IgD-negative memory B cell (primary cell): ENCODE measurements around the gene SH3BP5L. TPM values are rescaled to one million over a fixed set of nuclear protein-coding genes. Genes with fewer than 3 reads are reported as not detected.
"Not testable (repeated sequence)": the region's sequence is repeated elsewhere in the genome, so short reads cannot be mapped to it uniquely, and the experiment has no call there.

Experiments
- H3K27ac Mint-ChIP-seq, 3 donors: one replicate each; pipeline ENCODE4 v1.8.0; 2020 to 2022; ENCODE audit warnings: mild to moderate bottlenecking in 3 of 3, mixed read lengths in 3 of 3, moderate library complexity in 1 of 3
- H3K27me3 Mint-ChIP-seq: one replicate; pipeline ENCODE4 v1.8.0; 2021; ENCODE audit warnings: mixed read lengths
- H3K36me3 Mint-ChIP-seq: one replicate; pipeline ENCODE4 v1.8.0; 2020; ENCODE audit warnings: mild to moderate bottlenecking, mixed read lengths
- H3K4me1 Mint-ChIP-seq, 3 donors: one replicate each; pipeline ENCODE4 v1.8.0; 2020 to 2022; ENCODE audit warnings: mixed read lengths in 3 of 3, mild to moderate bottlenecking in 1 of 3
- H3K4me3 Mint-ChIP-seq, 4 donors: one replicate each; pipeline ENCODE4 v1.8.0; 2020 to 2022; ENCODE audit warnings: mild to moderate bottlenecking in 4 of 4, mixed read lengths in 4 of 4, moderate library complexity in 3 of 4
- H3K9me3 Mint-ChIP-seq, 3 donors: one replicate each; pipeline ENCODE4 v1.8.0; 2020 to 2021; ENCODE audit warnings: mixed read lengths in 3 of 3, mild to moderate bottlenecking in 1 of 3
- polyA plus RNA-seq: library from polyadenylated mRNA; unstranded; fragments of 300-500 nt; fragmentation: Illumina TruSeq; gene quantifications from one replicate; pipeline ENCODE4 v1.2.3, GENCODE V29; 2021

SH3BP5L gene
- polyA plus RNA-seq, 1 donor from 2014 or later, result 4.9 TPM

DNA sequence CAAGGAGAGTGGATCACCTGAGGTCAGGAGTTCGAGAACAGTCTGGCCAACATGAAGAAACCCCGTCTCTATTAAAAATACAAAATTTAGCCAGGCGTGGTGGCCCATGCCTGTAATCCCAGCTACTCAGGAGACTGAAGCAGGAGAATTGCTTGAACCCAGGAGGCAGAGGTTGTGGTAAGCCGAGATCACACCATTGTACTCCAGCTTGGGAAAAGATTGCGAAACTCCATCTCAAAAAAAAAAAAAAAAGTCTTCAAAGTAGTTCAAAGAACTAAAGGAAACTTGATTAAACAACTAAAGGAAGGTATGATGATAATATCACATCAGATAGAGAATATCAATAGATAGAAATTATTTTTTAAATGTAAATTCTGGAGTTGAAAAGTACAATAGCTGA, 31.1 kb downstream of the SH3BP5L start:
- H3K9me3 Mint-ChIP-seq, result peaks cover 6 to 21% (median 7%) of the 10 kb centered on the region in 3 donors
- H3K27me3 Mint-ChIP-seq, H3K36me3 Mint-ChIP-seq, H3K4me3 Mint-ChIP-seq: not testable (repeated sequence)
- H3K4me1 Mint-ChIP-seq, result peaks cover 13 to 44% (median 32%) of the 10 kb centered on the region in 3 donors
- peak overlapping the region in 1 of 3 donors; percentile 10 for H3K27ac Mint-ChIP-seq

- H3K4me1 Mint-ChIP-seq, result peaks cover 13 to 44% (median 32%) of the 10 kb centered on the region in 3 donors
- no peaks in the 10 kb centered on the region for H3K27me3 Mint-ChIP-seq
- H3K36me3 Mint-ChIP-seq, result peaks cover 2% of the 10 kb centered on the region
- H3K9me3 Mint-ChIP-seq, result peaks cover 6 to 21% (median 7%) of the 10 kb centered on the region in 3 donors
- no peak overlapping the region for H3K4me3 Mint-ChIP-seq
- peak overlapping the region in 1 of 3 donors; percentile 72 for H3K27ac Mint-ChIP-seq
Measured at GRCh38 chr1:248793592-248793991, 32.1 kb downstream of the SH3BP5L start.

DNA sequence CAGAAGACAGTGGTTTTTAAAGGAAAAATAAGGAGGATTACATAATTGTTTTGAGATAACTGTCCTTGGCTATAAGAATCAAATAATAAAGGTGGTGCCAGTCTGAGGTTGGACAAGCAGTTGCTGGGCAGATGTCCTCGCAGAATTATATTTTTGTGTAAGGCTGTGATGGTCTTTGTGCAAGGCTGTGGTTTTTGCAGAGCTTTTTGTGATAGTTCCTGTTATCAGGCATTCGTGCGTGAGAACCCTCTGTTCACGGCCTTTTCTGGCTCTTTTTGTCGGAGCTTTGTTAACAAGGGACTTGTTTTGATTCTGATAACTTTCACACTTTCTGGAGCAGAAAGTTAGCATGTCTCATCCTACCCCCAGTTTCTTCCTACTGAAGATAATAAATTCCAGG, 33.4 kb downstream of the SH3BP5L start:
- Mint-ChIP-seq H3K4me3 (peak overlapping the region in 3 of 4 donors; percentile 48 to 81 (median 78)), H3K4me1 (peaks cover 13 to 39% (median 32%) of the 10 kb centered on the region in 3 donors), H3K36me3 (peaks cover 2% of the 10 kb centered on the region), H3K27me3 (no peaks in the 10 kb centered on the region), H3K27ac (peak overlapping the region; percentile 71 to 89 (median 80)), H3K9me3 (peaks cover 3 to 18% (median 6%) of the 10 kb centered on the region in 3 donors)

DNA sequence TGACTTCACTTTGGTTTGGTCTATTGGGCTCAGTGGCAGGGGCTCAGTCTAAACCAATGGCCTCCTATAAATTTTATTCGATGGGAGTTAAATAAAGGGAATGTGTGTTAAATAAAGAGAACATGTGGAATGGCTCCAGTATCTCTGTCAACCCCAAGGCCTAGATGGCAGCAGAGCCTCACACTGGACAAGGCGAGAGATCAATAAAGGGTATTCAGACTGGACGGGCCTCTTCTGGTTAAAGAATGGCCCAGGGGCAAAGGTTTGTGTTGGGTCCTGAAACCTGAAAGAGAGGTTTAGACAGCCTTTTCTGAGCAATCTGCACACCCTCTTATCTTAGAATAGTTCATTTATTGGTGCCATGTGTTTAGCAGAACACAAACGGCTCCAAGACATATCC, 34.7 kb downstream of the SH3BP5L start:
- peak overlapping the region in 1 of 3 donors; percentile 57 for H3K27ac Mint-ChIP-seq
- H3K36me3 Mint-ChIP-seq, result peaks cover 2% of the 10 kb centered on the region
- H3K27me3 Mint-ChIP-seq, result no peaks in the 10 kb centered on the region
- H3K9me3 Mint-ChIP-seq, result peaks cover 3 to 10% (median 3%) of the 10 kb centered on the region in 3 donors
- H3K4me3 Mint-ChIP-seq, result no peak overlapping the region
- peaks cover 16 to 40% (median 38%) of the 10 kb centered on the region in 3 donors for H3K4me1 Mint-ChIP-seq

- Mint-ChIP-seq H3K27ac (peak overlapping the region in 1 of 3 donors; percentile 57), H3K9me3 (peaks cover 2 to 9% (median 3%) of the 10 kb centered on the region in 3 donors), H3K4me3 (peak overlapping the region in 1 of 4 donors; percentile 22), H3K27me3 (no peaks in the 10 kb centered on the region), H3K36me3 (peaks cover 2% of the 10 kb centered on the region), H3K4me1 (peaks cover 16 to 41% (median 38%) of the 10 kb centered on the region in 3 donors)
Measured at GRCh38 chr1:248790456-248790855, 35.3 kb downstream of the SH3BP5L start.

DNA sequence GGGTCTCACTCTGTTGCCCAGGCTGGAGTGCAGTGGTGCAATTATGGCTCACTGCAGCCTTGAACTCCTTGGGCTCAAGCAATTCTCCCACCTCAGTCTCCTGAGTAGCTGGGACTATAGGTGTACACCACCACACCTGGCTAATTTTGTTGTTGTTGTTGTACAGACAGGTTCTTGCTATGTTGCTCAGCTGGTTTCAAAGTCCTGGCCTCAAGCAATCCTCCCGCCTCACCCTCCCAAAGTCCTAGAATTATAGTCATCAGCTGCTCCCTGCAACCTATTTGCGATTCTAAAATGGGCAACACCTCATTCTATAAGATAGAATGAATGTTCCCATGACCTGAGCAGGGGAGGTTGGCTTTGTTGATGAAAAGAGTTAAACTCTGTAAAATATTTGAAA, 36.4 kb downstream of the SH3BP5L start:
- H3K4me1 Mint-ChIP-seq, result peaks cover 16 to 43% (median 41%) of the 10 kb centered on the region in 3 donors
- H3K4me3 Mint-ChIP-seq, H3K36me3 Mint-ChIP-seq, H3K27ac Mint-ChIP-seq, H3K9me3 Mint-ChIP-seq, H3K27me3 Mint-ChIP-seq: not testable (repeated sequence)

GRCh38 chr1:248788327-248788726, 37.4 kb downstream of the SH3BP5L start:
- Mint-ChIP-seq H3K4me1 (peaks cover 17 to 38% (median 37%) of the 10 kb centered on the region in 3 donors), H3K27ac (no peak overlapping the region), H3K36me3 (peaks cover 2% of the 10 kb centered on the region), H3K9me3 (no peaks in the 10 kb centered on the region), H3K27me3 (no peaks in the 10 kb centered on the region), H3K4me3 (no peak overlapping the region)

DNA sequence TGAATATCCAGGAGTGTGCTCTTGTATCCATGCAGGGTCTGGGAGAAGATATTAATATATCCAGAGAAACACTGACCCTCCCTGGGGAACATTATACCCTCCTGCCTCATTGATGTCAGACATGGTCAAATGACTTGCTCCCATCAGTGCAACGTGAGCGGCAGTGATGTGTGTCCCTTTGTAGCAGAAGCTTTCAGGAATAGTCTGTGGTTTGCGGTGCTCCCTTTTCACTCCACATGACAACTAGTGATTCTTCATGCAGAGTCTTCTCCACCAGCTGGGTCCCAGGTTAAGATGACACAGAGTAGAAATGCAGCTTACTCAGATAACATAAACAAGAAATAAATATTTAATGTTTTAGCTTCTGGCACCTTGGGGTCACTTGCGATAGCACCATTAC, 38.3 kb downstream of the SH3BP5L start:
- H3K27me3 Mint-ChIP-seq, result no peaks in the 10 kb centered on the region
- peaks cover 2% of the 10 kb centered on the region for H3K36me3 Mint-ChIP-seq
- H3K4me3 Mint-ChIP-seq, result peak overlapping the region in 1 of 4 donors; percentile 29
- peaks cover 11 to 37% (median 32%) of the 10 kb centered on the region in 3 donors for H3K4me1 Mint-ChIP-seq
- no peaks in the 10 kb centered on the region for H3K9me3 Mint-ChIP-seq
- H3K27ac Mint-ChIP-seq, result no peak overlapping the region

GRCh38 chr1:248786156-248786555, 39.6 kb downstream of the SH3BP5L start:
- Mint-ChIP-seq H3K9me3 (no peaks in the 10 kb centered on the region), H3K27me3 (no peaks in the 10 kb centered on the region), H3K36me3 (peaks cover 5% of the 10 kb centered on the region), H3K4me1 (peaks cover 5 to 31% (median 22%) of the 10 kb centered on the region in 3 donors), H3K27ac (no peak overlapping the region), H3K4me3 (no peak overlapping the region)

DNA sequence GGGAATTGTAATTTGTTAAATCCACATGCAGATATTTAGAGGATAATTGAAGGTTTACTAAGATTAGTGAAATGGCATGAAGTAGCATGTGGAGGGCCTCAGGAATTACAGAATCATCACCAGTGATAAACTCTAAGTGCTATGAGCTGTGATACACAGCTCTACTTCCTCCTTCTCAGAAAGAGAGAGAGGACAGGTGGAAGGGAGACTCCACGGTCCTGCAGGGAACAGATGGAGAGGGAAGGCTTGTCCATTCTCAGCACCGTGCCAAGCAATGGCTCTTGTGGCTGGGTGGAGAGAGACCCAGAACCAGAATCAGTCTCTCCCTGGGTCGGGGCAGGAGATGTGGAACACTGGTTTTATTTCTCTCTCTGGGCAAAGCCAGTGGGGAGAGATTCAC, 42.3 kb downstream of the SH3BP5L start:
- Mint-ChIP-seq H3K36me3 (peaks cover 3% of the 10 kb centered on the region), H3K4me3 (no peak overlapping the region), H3K27me3 (no peaks in the 10 kb centered on the region), H3K9me3 (peaks cover 0 to 2% (median 2%) of the 10 kb centered on the region in 3 donors), H3K4me1 (peaks cover 5 to 25% (median 20%) of the 10 kb centered on the region in 3 donors), H3K27ac (no peak overlapping the region)

DNA sequence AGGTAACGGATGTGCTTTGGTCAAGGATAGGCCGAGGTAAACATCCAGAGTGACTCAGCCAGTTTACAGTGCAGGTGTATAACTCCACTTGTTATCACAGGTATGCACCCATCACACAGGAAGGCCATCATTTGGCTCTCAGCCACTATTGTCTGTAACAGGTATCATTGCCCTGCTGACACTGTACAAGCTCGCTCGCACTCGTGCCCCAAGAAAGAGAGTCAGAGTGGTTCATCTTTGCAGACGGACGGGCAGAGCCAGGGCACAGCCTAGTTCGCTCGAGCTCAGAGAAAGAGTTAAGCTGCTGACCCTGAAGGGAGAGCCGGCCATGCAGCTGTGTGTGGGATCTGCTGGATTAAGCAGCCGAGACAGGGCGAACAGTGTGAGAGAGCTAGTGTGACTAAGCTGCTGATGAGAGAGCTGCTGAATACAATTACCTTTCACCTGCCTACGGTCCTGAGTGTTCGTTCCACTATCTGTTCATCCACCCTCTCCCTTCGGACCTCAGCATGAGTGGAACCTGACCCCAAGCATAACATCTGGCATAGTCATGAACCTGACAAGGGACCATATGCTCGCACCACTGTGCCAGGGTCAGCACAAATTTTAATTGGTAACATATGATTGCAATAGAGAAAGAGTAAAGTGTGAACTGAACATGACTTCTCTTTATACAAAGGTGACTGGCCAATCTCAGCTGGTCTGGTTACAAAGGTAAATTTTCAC, 43.1 kb downstream of the SH3BP5L start:
- no peak overlapping the region for H3K4me3 Mint-ChIP-seq
- H3K9me3 Mint-ChIP-seq, result peaks cover 0 to 4% (median 2%) of the 10 kb centered on the region in 3 donors
- H3K27me3 Mint-ChIP-seq, result no peaks in the 10 kb centered on the region
- peaks cover 5 to 25% (median 20%) of the 10 kb centered on the region in 3 donors for H3K4me1 Mint-ChIP-seq
- peaks cover 3% of the 10 kb centered on the region for H3K36me3 Mint-ChIP-seq
- no peak overlapping the region for H3K27ac Mint-ChIP-seq

GRCh38 chr1:248779350-248779749, 46.4 kb downstream of the SH3BP5L start:
- Mint-ChIP-seq H3K27ac (no peak overlapping the region), H3K4me3 (no peak overlapping the region)

DNA sequence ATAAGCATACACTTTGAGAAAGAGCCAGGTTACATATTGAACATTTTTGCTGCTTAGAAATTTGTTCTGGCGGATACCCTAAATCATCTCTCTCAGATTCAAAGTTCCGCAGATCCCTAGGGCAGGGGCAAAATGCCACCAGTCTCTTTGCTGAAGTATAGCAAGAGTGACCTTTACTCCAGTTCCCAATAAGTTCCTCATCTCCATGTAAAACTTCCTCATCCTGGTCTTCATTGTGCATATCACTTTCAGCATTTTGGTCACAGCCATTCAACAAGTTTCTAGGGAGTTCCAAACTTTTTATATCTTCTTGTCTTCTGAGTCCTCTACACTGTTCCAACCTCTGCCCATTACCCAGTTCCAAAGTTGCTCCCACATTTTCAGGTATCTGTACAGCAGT, 46.8 kb downstream of the SH3BP5L start:
- H3K4me3 Mint-ChIP-seq, result no peak overlapping the region
- peaks cover 4 to 13% (median 7%) of the 10 kb centered on the region in 3 donors for H3K4me1 Mint-ChIP-seq
- peaks cover 13% of the 10 kb centered on the region for H3K36me3 Mint-ChIP-seq
- peaks cover 7 to 14% (median 10%) of the 10 kb centered on the region in 3 donors for H3K9me3 Mint-ChIP-seq
- no peak overlapping the region for H3K27ac Mint-ChIP-seq
- H3K27me3 Mint-ChIP-seq, result no peaks in the 10 kb centered on the region

More at GRCh38 chr1:248779350-248779749, 46.4 kb downstream of the SH3BP5L start:
- Mint-ChIP-seq H3K36me3 (peaks cover 12% of the 10 kb centered on the region), H3K27me3 (no peaks in the 10 kb centered on the region), H3K4me1 (peaks cover 4 to 13% (median 5%) of the 10 kb centered on the region in 3 donors), H3K9me3 (peaks cover 7 to 14% (median 10%) of the 10 kb centered on the region in 3 donors)

DNA sequence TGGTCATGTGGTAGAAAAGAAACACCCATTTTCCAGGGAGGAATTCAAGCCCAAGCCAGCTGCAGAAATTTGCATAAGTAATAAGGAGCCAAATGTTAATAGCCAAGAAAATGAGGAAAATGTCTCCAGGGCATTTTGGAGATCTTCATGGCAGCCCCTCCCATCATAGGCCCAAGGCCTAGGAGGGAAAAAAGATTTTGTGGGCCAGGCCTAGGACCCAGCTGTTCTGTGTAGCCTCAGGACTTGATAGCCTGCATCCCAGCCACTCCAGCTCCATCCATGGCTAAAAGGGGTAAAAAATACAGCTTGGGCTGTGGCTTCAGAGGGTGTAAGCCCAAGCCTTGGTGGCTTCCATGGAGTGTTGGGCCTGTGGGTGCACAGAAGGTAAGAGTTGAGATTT, 48.7 kb downstream of the SH3BP5L start:
- Mint-ChIP-seq H3K27ac (no peak overlapping the region), H3K4me1 (peaks cover 2 to 4% (median 2%) of the 10 kb centered on the region in 3 donors), H3K36me3 (peaks cover 13% of the 10 kb centered on the region), H3K9me3 (peaks cover 7 to 14% (median 10%) of the 10 kb centered on the region in 3 donors), H3K27me3 (no peaks in the 10 kb centered on the region), H3K4me3 (no peak overlapping the region)

DNA sequence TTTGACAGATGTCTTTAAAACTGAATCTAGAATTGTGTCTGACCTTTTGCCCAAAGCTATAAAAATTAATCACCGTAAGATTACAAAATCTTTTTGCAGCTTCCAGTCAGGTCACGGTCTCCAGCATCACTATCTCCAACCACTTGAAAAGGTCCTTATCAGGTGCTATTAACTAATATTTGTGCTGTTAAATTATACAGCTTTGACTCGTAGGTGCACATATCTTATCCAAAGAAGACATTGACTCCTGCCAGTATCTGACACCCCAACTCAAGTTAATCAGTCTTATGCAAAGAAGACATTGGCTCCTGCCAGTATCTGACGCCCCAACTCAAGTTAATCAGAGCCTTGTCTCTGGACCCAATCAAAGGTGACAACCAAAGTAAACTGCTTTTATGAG, 50.3 kb downstream of the SH3BP5L start:
- no peaks in the 10 kb centered on the region for H3K27me3 Mint-ChIP-seq
- no peak overlapping the region for H3K4me3 Mint-ChIP-seq
- no peak overlapping the region for H3K27ac Mint-ChIP-seq
- H3K9me3 Mint-ChIP-seq, result peaks cover 5 to 12% (median 10%) of the 10 kb centered on the region in 3 donors
- peaks cover 2 to 4% (median 2%) of the 10 kb centered on the region in 3 donors for H3K4me1 Mint-ChIP-seq
- peaks cover 10% of the 10 kb centered on the region for H3K36me3 Mint-ChIP-seq
